Mononuclear cell (primary cell): ENCODE results near the gene WWOX. TPM values are rescaled to one million over a fixed set of nuclear protein-coding genes. Genes with fewer than 3 reads are reported as not detected.

Source experiments
- H3K27me3 ChIP-seq: 2 replicates; pipeline ENCODE4 v1.6.0; 2011; ENCODE audit warnings: low read length, control low read depth; ENCODE audit not compliant: insufficient read depth
- H3K4me1 ChIP-seq: 2 replicates; pipeline ENCODE4 v1.5.1; 2011; ENCODE audit warnings: mild to moderate bottlenecking, low read length, control low read depth; ENCODE audit not compliant: insufficient read depth
- H3K4me3 ChIP-seq: 2 replicates; pipeline ENCODE4 v1.5.1; 2011; ENCODE audit warnings: mild to moderate bottlenecking, low read length, moderate library complexity
- H3K9me3 ChIP-seq: 2 replicates; pipeline ENCODE4 v1.5.1; 2011; ENCODE audit warnings: low read depth, mild to moderate bottlenecking, control low read depth, low read length
- total RNA-seq: library from RNA; depleted of rRNA; stranded (reverse); fragments of >200 nt; gene quantifications from one replicate; pipeline ENCODE4 v1.2.3, GENCODE V29; 2012

Gene WWOX
- total RNA-seq, 1 donor: 22.7 TPM

GRCh38 chr16:78383118-78383517 is 283.7 kb downstream of the WWOX start:
- Histone ChIP-seq H3K4me3 (no peak overlapping the region), H3K27me3 (no peaks in the 10 kb centered on the region), H3K9me3 (no peaks in the 10 kb centered on the region), H3K4me1 (no peaks in the 10 kb centered on the region)

DNA sequence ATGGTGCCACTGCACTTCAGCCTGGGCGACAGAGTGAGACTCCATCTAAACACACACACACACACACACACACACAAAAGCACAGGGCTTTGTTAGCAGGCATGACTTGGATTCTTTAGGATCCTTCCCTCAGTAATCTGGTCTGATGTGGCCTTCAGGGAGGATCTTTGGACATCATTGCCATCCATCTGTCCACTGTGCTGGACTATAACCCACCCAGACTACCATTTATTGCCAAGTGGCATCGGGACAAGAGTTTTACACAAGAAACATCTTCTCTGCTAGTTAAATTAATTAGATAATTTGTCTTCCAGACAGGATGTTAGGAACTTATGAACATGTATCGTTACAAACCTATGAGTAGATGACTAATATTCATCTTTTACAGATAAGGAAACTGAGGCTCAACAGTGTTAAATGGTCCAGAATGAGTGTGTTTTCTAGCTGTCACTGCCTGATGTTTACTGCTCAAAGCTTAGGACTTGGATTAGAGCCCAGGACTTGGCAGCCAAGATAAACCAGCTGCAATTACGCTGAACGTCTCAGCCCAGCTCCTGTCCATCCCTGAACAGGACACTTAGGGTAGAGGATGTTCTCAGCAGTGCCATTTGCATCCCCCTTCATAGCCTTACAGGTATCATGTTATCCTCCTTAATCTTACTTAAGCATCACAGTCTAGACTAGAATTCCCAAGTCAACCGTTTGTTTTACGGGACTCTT is 285.8 kb downstream of the WWOX start:
- Histone ChIP-seq H3K4me3 (no peak overlapping the region), H3K9me3 (no peaks in the 10 kb centered on the region), H3K4me1 (no peaks in the 10 kb centered on the region), H3K27me3 (no peaks in the 10 kb centered on the region)

GRCh38 chr16:78386557-78387324 is 287.3 kb downstream of the WWOX start:
- Histone ChIP-seq H3K4me1 (no peaks in the 10 kb centered on the region), H3K27me3 (no peaks in the 10 kb centered on the region), H3K9me3 (no peaks in the 10 kb centered on the region), H3K4me3 (no peak overlapping the region)

DNA sequence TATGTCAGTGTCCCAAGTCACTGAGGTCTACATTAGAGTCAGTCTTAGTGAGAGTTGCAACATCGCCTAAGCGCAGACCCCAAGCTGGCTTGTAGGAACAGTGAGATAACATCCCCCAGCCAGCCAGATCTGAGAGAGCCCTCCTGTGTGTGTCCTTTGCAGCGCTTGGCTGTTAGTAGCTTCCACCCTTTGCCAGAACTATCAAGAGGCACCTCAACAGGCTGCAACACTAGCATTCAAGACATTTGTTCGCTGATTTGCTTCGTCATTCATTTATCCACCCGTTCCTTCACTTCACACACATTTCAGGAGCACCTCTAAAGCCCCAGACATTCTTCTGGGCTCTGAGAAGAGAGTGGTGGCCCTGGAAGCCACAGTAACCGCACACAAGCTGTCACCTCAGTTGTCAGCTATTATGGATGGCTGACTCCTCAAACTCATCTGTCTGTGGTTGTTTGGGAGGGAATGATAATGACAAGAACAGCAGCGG is 289.6 kb downstream of the WWOX start:
- no peaks in the 10 kb centered on the region for H3K9me3 ChIP-seq
- no peaks in the 10 kb centered on the region for H3K27me3 ChIP-seq

GRCh38 chr16:78390092-78390491 is 290.6 kb downstream of the WWOX start:
- no peak overlapping the region for H3K4me3 ChIP-seq
- no peaks in the 10 kb centered on the region for H3K4me1 ChIP-seq
- H3K9me3 ChIP-seq: no peaks in the 10 kb centered on the region
- no peaks in the 10 kb centered on the region for H3K27me3 ChIP-seq

More for the DNA sequence above, 289.6 kb downstream of the WWOX start:
- no peaks in the 10 kb centered on the region for H3K4me1 ChIP-seq
- H3K4me3 ChIP-seq: no peak overlapping the region

GRCh38 chr16:78390508-78391324 is 291.3 kb downstream of the WWOX start:
- H3K4me3 ChIP-seq: no peak overlapping the region
- H3K27me3 ChIP-seq: no peaks in the 10 kb centered on the region
- no peaks in the 10 kb centered on the region for H3K9me3 ChIP-seq
- no peaks in the 10 kb centered on the region for H3K4me1 ChIP-seq

DNA sequence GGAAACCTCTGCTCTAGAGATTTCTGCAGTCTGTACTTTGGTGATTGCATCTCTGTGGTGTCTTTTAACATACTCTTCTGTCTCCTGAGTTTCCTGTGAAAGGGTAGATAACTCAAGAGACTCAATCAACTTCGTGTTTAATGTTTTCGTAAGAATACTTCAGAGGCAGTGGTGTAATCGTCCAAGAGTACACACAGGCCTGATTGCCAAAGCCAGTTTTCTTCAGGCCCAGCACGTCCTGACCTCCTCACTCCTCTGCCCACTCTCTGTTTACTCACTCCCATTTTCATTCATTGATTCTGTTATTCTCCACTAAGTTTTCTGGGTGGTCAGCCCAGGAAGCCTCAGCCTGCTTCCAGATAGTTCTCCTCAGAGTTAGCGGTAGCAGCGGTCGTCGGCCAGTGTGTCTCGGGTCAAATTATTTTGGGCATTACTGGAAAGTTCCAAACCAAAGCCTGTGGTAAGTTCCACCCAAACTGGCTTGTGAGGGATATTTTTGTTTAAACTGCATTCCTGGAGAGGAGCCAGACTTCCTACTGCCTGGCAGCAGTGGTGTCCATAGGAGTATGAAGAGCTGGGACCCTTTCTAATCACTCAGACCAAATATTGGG is 293.2 kb downstream of the WWOX start:
- Histone ChIP-seq H3K27me3 (no peaks in the 10 kb centered on the region), H3K4me1 (no peaks in the 10 kb centered on the region), H3K4me3 (no peak overlapping the region), H3K9me3 (no peaks in the 10 kb centered on the region)

DNA sequence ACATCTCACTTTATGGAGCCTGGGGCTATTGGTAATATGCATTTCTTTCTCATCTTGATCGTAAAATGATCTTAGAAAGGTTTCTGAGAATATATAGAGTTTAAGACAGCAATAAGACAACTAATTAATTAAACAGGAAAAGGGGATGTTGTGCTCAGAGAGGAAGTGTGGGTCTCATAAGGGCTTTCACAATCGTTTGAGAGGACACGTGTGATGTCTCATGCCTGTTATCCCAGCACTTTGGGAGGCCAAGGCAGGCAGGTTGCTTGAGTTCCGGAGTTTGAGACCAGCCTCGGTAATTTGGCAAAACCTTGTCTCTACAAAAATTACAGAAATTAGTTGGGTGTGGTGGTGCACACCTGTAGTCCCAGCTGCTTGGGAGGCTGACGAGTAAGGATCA is 295.6 kb downstream of the WWOX start:
- Histone ChIP-seq H3K9me3 (no peaks in the 10 kb centered on the region), H3K4me1 (no peaks in the 10 kb centered on the region), H3K27me3 (no peaks in the 10 kb centered on the region), H3K4me3 (no peak overlapping the region)

- H3K27me3 ChIP-seq: no peaks in the 10 kb centered on the region
- no peaks in the 10 kb centered on the region for H3K4me1 ChIP-seq
- H3K9me3 ChIP-seq: no peaks in the 10 kb centered on the region
- H3K4me3 ChIP-seq: no peak overlapping the region
Observed at GRCh38 chr16:78396046-78396445, 296.6 kb downstream of the WWOX start.

- H3K9me3 ChIP-seq: no peaks in the 10 kb centered on the region
Observed at GRCh38 chr16:78396673-78397072, 297.2 kb downstream of the WWOX start.

GRCh38 chr16:78399384-78399783 is 299.9 kb downstream of the WWOX start:
- H3K4me3 ChIP-seq: no peak overlapping the region
- no peaks in the 10 kb centered on the region for H3K27me3 ChIP-seq

More at GRCh38 chr16:78396673-78397072, 297.2 kb downstream of the WWOX start:
- H3K27me3 ChIP-seq: no peaks in the 10 kb centered on the region
- H3K4me3 ChIP-seq: no peak overlapping the region
- H3K4me1 ChIP-seq: no peaks in the 10 kb centered on the region

DNA sequence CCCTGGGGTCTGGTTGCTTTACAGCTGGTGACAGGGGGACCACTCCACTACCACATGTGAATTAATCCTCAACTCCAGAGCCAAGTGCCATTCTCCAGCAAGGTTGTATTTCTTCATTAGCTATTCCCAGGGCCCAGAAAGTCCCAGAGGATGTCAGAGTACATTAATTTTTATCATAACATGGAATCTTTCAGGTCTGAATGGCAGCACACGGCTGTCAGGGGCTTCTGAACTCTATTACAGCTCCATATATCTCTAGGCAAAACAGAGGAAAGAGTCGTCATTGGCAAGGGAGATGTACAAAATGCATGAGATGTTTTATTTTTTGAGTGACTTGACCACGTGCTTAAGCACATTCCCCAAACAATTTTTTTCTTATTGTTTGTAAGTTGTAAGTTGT is 303.4 kb downstream of the WWOX start:
- Histone ChIP-seq H3K4me1 (no peaks in the 10 kb centered on the region), H3K4me3 (no peak overlapping the region), H3K9me3 (no peaks in the 10 kb centered on the region), H3K27me3 (no peaks in the 10 kb centered on the region)

More at GRCh38 chr16:78399384-78399783, 299.9 kb downstream of the WWOX start:
- Histone ChIP-seq H3K4me1 (no peaks in the 10 kb centered on the region), H3K9me3 (no peaks in the 10 kb centered on the region)

GRCh38 chr16:78405040-78405439 is 305.6 kb downstream of the WWOX start:
- Histone ChIP-seq H3K4me1 (no peaks in the 10 kb centered on the region), H3K9me3 (no peaks in the 10 kb centered on the region), H3K4me3 (no peak overlapping the region), H3K27me3 (no peaks in the 10 kb centered on the region)

GRCh38 chr16:78405833-78406232 is 306.4 kb downstream of the WWOX start:
- Histone ChIP-seq H3K27me3 (no peaks in the 10 kb centered on the region), H3K9me3 (no peaks in the 10 kb centered on the region), H3K4me3 (no peak overlapping the region), H3K4me1 (no peaks in the 10 kb centered on the region)
